ENCODE measurements around the gene MEX3A.

MEX3A gene

GRCh38 chr1:156103521-156103947, 21.3 kb upstream of the MEX3A start:
- Histone ChIP-seq H3F3A (ENCODE audit: low read depth) (no peaks in the 10 kb centered on the region), H3K27me3 (ENCODE audit: insufficient read depth, low read length, poor library complexity, severe bottlenecking) (no peaks in the 10 kb centered on the region), H3K4me3 (ENCODE audit: low read length, poor library complexity, severe bottlenecking) (no peak overlapping the region), H3K9me3 (ENCODE audit: insufficient read depth, low read depth, low read length) (no peaks in the 10 kb centered on the region), H3K9me2 (replicated peaks; ENCODE audit: low read depth, low read length) (no peaks in the 10 kb centered on the region), H2AFZ (ENCODE audit: low read length) (no peak overlapping the region), H3K9ac (ENCODE audit: low read depth, low read length, poor library complexity, severe bottlenecking) (no peak overlapping the region), H3K36me3 (ENCODE audit: insufficient read depth, low read length) (no peaks in the 10 kb centered on the region), H4K20me1 (ENCODE audit: insufficient read depth, low read length, poor library complexity, severe bottlenecking) (no peaks in the 10 kb centered on the region), H3K79me2 (ENCODE audit: insufficient read depth, low read length) (no peaks in the 10 kb centered on the region), H3K4me1 (ENCODE audit: insufficient read depth, low read length, poor library complexity, severe bottlenecking) (peaks cover 9% of the 10 kb centered on the region), H3K4me2 (ENCODE audit: low read depth, low read length, poor library complexity, severe bottlenecking) (no peak overlapping the region)
- TF ChIP-seq CTCF (conservative IDR thresholded peaks at IDR 0.05; ENCODE audit: low read length): no peak
- TF ChIP-seq EZH2phosphoT487 (IDR thresholded peaks at IDR 0.05; ENCODE audit: borderline replicate concordance): no peak

- no peaks in the 10 kb centered on the region for H3F3A ChIP-seq (ENCODE audit: low read depth)
- H3K36me3 ChIP-seq (ENCODE audit: insufficient read depth, low read length): no peaks in the 10 kb centered on the region
- H3K9ac ChIP-seq (ENCODE audit: low read depth, low read length, poor library complexity, severe bottlenecking): no peak overlapping the region
- H3K9me2 ChIP-seq (replicated peaks; ENCODE audit: low read depth, low read length): no peaks in the 10 kb centered on the region
- no peak overlapping the region for H3K4me3 ChIP-seq (ENCODE audit: low read length, poor library complexity, severe bottlenecking)
- no peak overlapping the region for H3K4me2 ChIP-seq (ENCODE audit: low read depth, low read length, poor library complexity, severe bottlenecking)
- H3K9me3 ChIP-seq (ENCODE audit: insufficient read depth, low read depth, low read length): no peaks in the 10 kb centered on the region
- H3K79me2 ChIP-seq (ENCODE audit: insufficient read depth, low read length): no peaks in the 10 kb centered on the region
- H2AFZ ChIP-seq (ENCODE audit: low read length): no peak overlapping the region
- peaks cover 9% of the 10 kb centered on the region for H3K4me1 ChIP-seq (ENCODE audit: insufficient read depth, low read length, poor library complexity, severe bottlenecking)
- no peaks in the 10 kb centered on the region for H3K27me3 ChIP-seq (ENCODE audit: insufficient read depth, low read length, poor library complexity, severe bottlenecking)
- H4K20me1 ChIP-seq (ENCODE audit: insufficient read depth, low read length, poor library complexity, severe bottlenecking): no peaks in the 10 kb centered on the region
- TF ChIP-seq CTCF (conservative IDR thresholded peaks at IDR 0.05; ENCODE audit: low read length): no peak
- TF ChIP-seq EZH2phosphoT487 (IDR thresholded peaks at IDR 0.05; ENCODE audit: borderline replicate concordance): no peak
Observed at GRCh38 chr1:156102633-156103511, 20.6 kb upstream of the MEX3A start.

GRCh38 chr1:156101880-156102279, 19.6 kb upstream of the MEX3A start:
- Histone ChIP-seq H3F3A (ENCODE audit: low read depth) (no peaks in the 10 kb centered on the region), H4K20me1 (ENCODE audit: insufficient read depth, low read length, poor library complexity, severe bottlenecking) (no peaks in the 10 kb centered on the region), H3K4me2 (ENCODE audit: low read depth, low read length, poor library complexity, severe bottlenecking) (no peak overlapping the region), H3K9ac (ENCODE audit: low read depth, low read length, poor library complexity, severe bottlenecking) (no peak overlapping the region), H3K4me3 (ENCODE audit: low read length, poor library complexity, severe bottlenecking) (no peak overlapping the region), H2AFZ (ENCODE audit: low read length) (no peak overlapping the region), H3K27me3 (ENCODE audit: insufficient read depth, low read length, poor library complexity, severe bottlenecking) (no peaks in the 10 kb centered on the region), H3K36me3 (ENCODE audit: insufficient read depth, low read length) (no peaks in the 10 kb centered on the region), H3K4me1 (ENCODE audit: insufficient read depth, low read length, poor library complexity, severe bottlenecking) (peaks cover 15% of the 10 kb centered on the region), H3K79me2 (ENCODE audit: insufficient read depth, low read length) (no peaks in the 10 kb centered on the region), H3K9me3 (ENCODE audit: insufficient read depth, low read depth, low read length) (no peaks in the 10 kb centered on the region), H3K9me2 (replicated peaks; ENCODE audit: low read depth, low read length) (no peaks in the 10 kb centered on the region)
- TF ChIP-seq EZH2phosphoT487 (IDR thresholded peaks at IDR 0.05; ENCODE audit: borderline replicate concordance) (no peak), CTCF (conservative IDR thresholded peaks at IDR 0.05; ENCODE audit: low read length) (no peak)
